ENCODE data around the gene LIX1.
"Not testable (repeated sequence)": the region's sequence is repeated elsewhere in the genome, so short reads cannot be mapped to it uniquely, and the experiment has no call there.

DNA sequence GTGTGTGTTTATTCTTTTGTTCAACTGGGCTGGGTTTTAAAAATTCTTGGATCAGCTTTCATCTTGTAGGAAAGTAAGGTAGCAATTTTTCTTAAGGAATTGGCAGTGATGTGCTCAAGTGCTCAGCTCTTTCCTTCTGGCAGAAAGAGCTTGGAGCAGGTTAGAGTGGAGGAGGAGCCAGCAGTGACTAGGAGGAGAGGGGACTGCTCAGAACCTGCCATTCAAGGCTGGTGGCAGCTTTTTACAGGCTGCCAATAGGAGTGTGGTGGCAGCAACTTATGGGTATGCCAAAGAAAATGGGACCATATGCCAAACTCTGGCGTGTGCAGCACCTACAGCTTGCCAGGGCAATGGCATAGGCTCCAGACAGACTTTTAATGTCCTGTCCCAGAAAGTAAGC, 2.2 kb downstream of the LIX1 start:
- TF ChIP-seq SP1 (IDR thresholded peaks at IDR 0.05); SP1 (CRISPR knock-in tag; IDR thresholded peaks at IDR 0.05); GABPB1 (CRISPR knock-in tag; IDR thresholded peaks at IDR 0.05); TCF7 (IDR thresholded peaks at IDR 0.05; ENCODE audit: low read depth); EZH2 (conservative IDR thresholded peaks at IDR 0.05; ENCODE audit: low read depth, low read length): not testable (repeated sequence)
- TF ChIP-seq, protein P1, sequence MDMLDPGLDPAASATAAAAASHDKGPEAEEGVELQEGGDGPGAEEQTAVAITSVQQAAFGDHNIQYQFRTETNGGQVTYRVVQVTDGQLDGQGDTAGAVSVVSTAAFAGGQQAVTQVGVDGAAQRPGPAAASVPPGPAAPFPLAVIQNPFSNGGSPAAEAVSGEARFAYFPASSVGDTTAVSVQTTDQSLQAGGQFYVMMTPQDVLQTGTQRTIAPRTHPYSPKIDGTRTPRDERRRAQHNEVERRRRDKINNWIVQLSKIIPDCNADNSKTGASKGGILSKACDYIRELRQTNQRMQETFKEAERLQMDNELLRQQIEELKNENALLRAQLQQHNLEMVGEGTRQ (IDR thresholded peaks at IDR 0.05; ENCODE audit: low read depth, low read length): not testable (repeated sequence)
- TF ChIP-seq, protein P1 (CRISPR knock-in tag; IDR thresholded peaks at IDR 0.05; ENCODE audit: borderline replicate concordance): not testable (repeated sequence)
